ENCODE measurements around the gene OLAH.

Gene OLAH

DNA sequence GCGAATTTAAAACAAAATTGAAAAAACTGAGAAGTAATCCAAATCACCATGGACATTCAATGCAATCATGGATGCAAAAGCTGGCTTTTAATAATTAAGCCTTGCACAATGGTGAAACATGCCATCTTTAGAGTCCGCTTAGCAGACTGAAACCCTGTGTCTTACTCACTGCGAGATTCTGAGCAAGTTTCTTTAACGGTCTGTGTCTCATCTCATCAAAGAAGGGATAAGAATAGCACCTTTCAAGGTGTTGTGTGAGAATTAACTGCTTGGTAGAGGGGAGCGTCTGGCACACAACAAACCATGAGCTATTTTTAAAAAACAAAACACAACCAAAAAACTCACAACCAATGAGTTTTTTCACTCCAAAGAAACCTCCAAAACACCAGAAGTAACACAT, 23.4 kb downstream of the OLAH start:
- no CpG with 5 or more reads among the region's 5 CpGs for WGBS, 2 donors (ENCODE audit: extremely low coverage in 2 of 2, insufficient read length in 2 of 2, insufficient replicate concordance in 1 of 2)
- Histone ChIP-seq H3K14ac (ENCODE audit: low read length) (no peak overlapping the region), H3K9ac (ENCODE audit: low read depth, low read length, poor library complexity) (no peak overlapping the region), H3K4me3 (ENCODE audit: low read length in 2 of 2) (no peak overlapping the region), H3K23ac (ENCODE audit: low read depth, low read length, poor library complexity) (no peak overlapping the region), H3K27ac (replicated peaks; ENCODE audit: low read length) (no peak overlapping the region), H3K4me1 (ENCODE audit: control insufficient read depth in 2 of 2, insufficient read depth in 1 of 2, low read depth in 1 of 2, low read length in 2 of 2) (no peaks in the 10 kb centered on the region), H2BK12ac (ENCODE audit: low read length) (no peak overlapping the region), H2BK5ac (ENCODE audit: low read length) (no peak overlapping the region), H2BK15ac (ENCODE audit: low read length) (no peak overlapping the region), H3K36me3 (replicated peaks in 1 of 2; ENCODE audit: control insufficient read depth in 2 of 2, insufficient read depth in 2 of 2, low read length in 2 of 2) (no peaks in the 10 kb centered on the region), H2BK120ac (ENCODE audit: low read depth, low read length) (no peak overlapping the region), H2AK5ac (ENCODE audit: low read depth, low read length) (no peak overlapping the region), H4K8ac (ENCODE audit: low read depth, low read length) (no peak overlapping the region), H2AFZ (ENCODE audit: low read length) (no peak overlapping the region), H3K4me2 (ENCODE audit: insufficient read depth, low read length, poor library complexity, severe bottlenecking) (no peak overlapping the region), H3K4ac (ENCODE audit: low read length) (no peak overlapping the region), H4K91ac (ENCODE audit: low read depth, low read length, poor library complexity) (no peak overlapping the region), H3K18ac (ENCODE audit: low read length) (no peak overlapping the region), H3K9me3 (replicated peaks in 1 of 2; ENCODE audit: control insufficient read depth in 2 of 2, insufficient read depth in 1 of 2, low read depth in 1 of 2, low read length in 2 of 2) (peaks cover 1 to 12% of the 10 kb centered on the region in 2 donors), H3K79me1 (ENCODE audit: low read depth, low read length) (no peaks in the 10 kb centered on the region), H3K27me3 (ENCODE audit: control insufficient read depth in 3 of 3, insufficient read depth in 3 of 3, low read depth in 1 of 3, low read length in 3 of 3) (no peaks in the 10 kb centered on the region)
- no peak for DNase-seq (ENCODE audit: low spot score)

GRCh38 chr10:15068802-15069201, 25.1 kb downstream of the OLAH start:
- Histone ChIP-seq H3K27me3 (ENCODE audit: control insufficient read depth in 3 of 3, insufficient read depth in 3 of 3, low read depth in 1 of 3, low read length in 3 of 3) (no peaks in the 10 kb centered on the region), H2BK12ac (ENCODE audit: low read length) (no peak overlapping the region), H2AK5ac (ENCODE audit: low read depth, low read length) (no peak overlapping the region), H3K4me1 (ENCODE audit: control insufficient read depth in 2 of 2, insufficient read depth in 1 of 2, low read depth in 1 of 2, low read length in 2 of 2) (no peaks in the 10 kb centered on the region), H3K9me3 (replicated peaks in 1 of 2; ENCODE audit: control insufficient read depth in 2 of 2, insufficient read depth in 1 of 2, low read depth in 1 of 2, low read length in 2 of 2) (peaks cover 9 to 12% of the 10 kb centered on the region in 2 donors), H3K14ac (ENCODE audit: low read length) (no peak overlapping the region), H2BK5ac (ENCODE audit: low read length) (no peak overlapping the region), H2BK120ac (ENCODE audit: low read depth, low read length) (no peak overlapping the region), H3K18ac (ENCODE audit: low read length) (no peak overlapping the region), H3K4me2 (ENCODE audit: insufficient read depth, low read length, poor library complexity, severe bottlenecking) (no peak overlapping the region), H3K23ac (ENCODE audit: low read depth, low read length, poor library complexity) (no peak overlapping the region), H3K79me1 (ENCODE audit: low read depth, low read length) (no peaks in the 10 kb centered on the region), H3K4me3 (ENCODE audit: low read length in 2 of 2) (no peak overlapping the region), H3K27ac (replicated peaks; ENCODE audit: low read length) (no peak overlapping the region), H2BK15ac (ENCODE audit: low read length) (no peak overlapping the region), H3K9ac (ENCODE audit: low read depth, low read length, poor library complexity) (no peak overlapping the region), H3K4ac (ENCODE audit: low read length) (no peak overlapping the region), H4K8ac (ENCODE audit: low read depth, low read length) (no peak overlapping the region), H3K36me3 (replicated peaks in 1 of 2; ENCODE audit: control insufficient read depth in 2 of 2, insufficient read depth in 2 of 2, low read length in 2 of 2) (peaks cover 0 to 2% of the 10 kb centered on the region in 2 donors), H2AFZ (ENCODE audit: low read length) (no peak overlapping the region), H4K91ac (ENCODE audit: low read depth, low read length, poor library complexity) (no peak overlapping the region)
- no CpG with 5 or more reads among the region's 3 CpGs for WGBS, 2 donors (ENCODE audit: extremely low coverage in 2 of 2, insufficient read length in 2 of 2, insufficient replicate concordance in 1 of 2)
- DNase-seq (ENCODE audit: low spot score) = no peak

GRCh38 chr10:15069230-15069629, 25.5 kb downstream of the OLAH start:
- Histone ChIP-seq H3K36me3 (replicated peaks in 1 of 2; ENCODE audit: control insufficient read depth in 2 of 2, insufficient read depth in 2 of 2, low read length in 2 of 2) (peaks cover 0 to 2% of the 10 kb centered on the region in 2 donors), H4K91ac (ENCODE audit: low read depth, low read length, poor library complexity) (no peak overlapping the region), H3K27ac (replicated peaks; ENCODE audit: low read length) (no peak overlapping the region), H3K4me2 (ENCODE audit: insufficient read depth, low read length, poor library complexity, severe bottlenecking) (no peak overlapping the region), H3K79me1 (ENCODE audit: low read depth, low read length) (no peaks in the 10 kb centered on the region), H3K4ac (ENCODE audit: low read length) (no peak overlapping the region), H3K18ac (ENCODE audit: low read length) (no peak overlapping the region), H3K4me1 (ENCODE audit: control insufficient read depth in 2 of 2, insufficient read depth in 1 of 2, low read depth in 1 of 2, low read length in 2 of 2) (no peaks in the 10 kb centered on the region), H3K4me3 (ENCODE audit: low read length in 2 of 2) (no peak overlapping the region), H3K9me3 (replicated peaks in 1 of 2; ENCODE audit: control insufficient read depth in 2 of 2, insufficient read depth in 1 of 2, low read depth in 1 of 2, low read length in 2 of 2) (peaks cover 9 to 17% of the 10 kb centered on the region in 2 donors), H3K27me3 (ENCODE audit: control insufficient read depth in 3 of 3, insufficient read depth in 3 of 3, low read depth in 1 of 3, low read length in 3 of 3) (no peaks in the 10 kb centered on the region), H3K23ac (ENCODE audit: low read depth, low read length, poor library complexity) (no peak overlapping the region), H2BK5ac (ENCODE audit: low read length) (no peak overlapping the region), H2AK5ac (ENCODE audit: low read depth, low read length) (no peak overlapping the region), H4K8ac (ENCODE audit: low read depth, low read length) (no peak overlapping the region), H2BK120ac (ENCODE audit: low read depth, low read length) (no peak overlapping the region), H3K14ac (ENCODE audit: low read length) (no peak overlapping the region), H2AFZ (ENCODE audit: low read length) (no peak overlapping the region), H3K9ac (ENCODE audit: low read depth, low read length, poor library complexity) (no peak overlapping the region), H2BK12ac (ENCODE audit: low read length) (no peak overlapping the region), H2BK15ac (ENCODE audit: low read length) (no peak overlapping the region)
- DNase-seq (ENCODE audit: low spot score) = no peak
- WGBS, 2 donors (ENCODE audit: extremely low coverage in 2 of 2, insufficient read length in 2 of 2, insufficient replicate concordance in 1 of 2) = no CpG with 5 or more reads among the region's 4 CpGs

DNA sequence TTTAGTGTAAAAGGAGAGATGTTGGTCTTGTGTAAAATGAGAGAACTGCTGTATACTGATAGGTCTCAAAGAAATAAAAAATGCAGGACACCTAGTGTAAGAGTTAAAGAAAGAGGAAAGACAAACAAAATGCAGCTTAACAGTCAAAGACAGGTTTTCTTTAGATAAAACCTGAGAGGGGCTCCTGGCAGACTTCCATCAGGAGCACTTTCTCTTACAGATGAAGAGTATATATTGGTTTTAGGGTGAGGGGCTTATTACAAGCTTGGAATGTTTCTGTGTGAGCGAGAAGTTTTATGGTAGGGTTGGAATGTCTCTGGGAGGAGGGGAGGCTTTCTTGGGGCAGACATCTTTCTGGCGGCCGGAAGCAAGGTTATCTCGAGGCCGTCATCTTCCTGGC, 28.6 kb downstream of the OLAH start:
- no peaks in the 10 kb centered on the region for H3K4me1 ChIP-seq (ENCODE audit: control insufficient read depth in 2 of 2, insufficient read depth in 1 of 2, low read depth in 1 of 2, low read length in 2 of 2)
- H3K23ac ChIP-seq (ENCODE audit: low read depth, low read length, poor library complexity) = no peak overlapping the region
- H2BK120ac ChIP-seq (ENCODE audit: low read depth, low read length) = no peak overlapping the region
- peaks cover 9 to 16% of the 10 kb centered on the region in 2 donors for H3K9me3 ChIP-seq (replicated peaks in 1 of 2; ENCODE audit: control insufficient read depth in 2 of 2, insufficient read depth in 1 of 2, low read depth in 1 of 2, low read length in 2 of 2)
- no peak overlapping the region for H2AFZ ChIP-seq (ENCODE audit: low read length)
- no peak overlapping the region for H4K91ac ChIP-seq (ENCODE audit: low read depth, low read length, poor library complexity)
- H3K14ac ChIP-seq (ENCODE audit: low read length) = no peak overlapping the region
- H3K79me1 ChIP-seq (ENCODE audit: low read depth, low read length) = no peaks in the 10 kb centered on the region
- H2BK15ac ChIP-seq (ENCODE audit: low read length) = no peak overlapping the region
- no peak for DNase-seq (ENCODE audit: low spot score)
- H3K4me3 ChIP-seq (ENCODE audit: low read length in 2 of 2) = no peak overlapping the region
- no peak overlapping the region for H3K27ac ChIP-seq (replicated peaks; ENCODE audit: low read length)
- H3K27me3 ChIP-seq (ENCODE audit: control insufficient read depth in 3 of 3, insufficient read depth in 3 of 3, low read depth in 1 of 3, low read length in 3 of 3) = no peaks in the 10 kb centered on the region
- H4K8ac ChIP-seq (ENCODE audit: low read depth, low read length) = no peak overlapping the region
- no peak overlapping the region for H3K4ac ChIP-seq (ENCODE audit: low read length)
- no peak overlapping the region for H2AK5ac ChIP-seq (ENCODE audit: low read depth, low read length)
- no peak overlapping the region for H3K4me2 ChIP-seq (ENCODE audit: insufficient read depth, low read length, poor library complexity, severe bottlenecking)
- H2BK5ac ChIP-seq (ENCODE audit: low read length) = no peak overlapping the region
- H2BK12ac ChIP-seq (ENCODE audit: low read length) = no peak overlapping the region
- WGBS, 2 donors (ENCODE audit: extremely low coverage in 2 of 2, insufficient read length in 2 of 2, insufficient replicate concordance in 1 of 2) = no CpG with 5 or more reads among the region's 5 CpGs
- peaks cover 0 to 2% of the 10 kb centered on the region in 2 donors for H3K36me3 ChIP-seq (replicated peaks in 1 of 2; ENCODE audit: control insufficient read depth in 2 of 2, insufficient read depth in 2 of 2, low read length in 2 of 2)
- H3K18ac ChIP-seq (ENCODE audit: low read length) = no peak overlapping the region
- no peak overlapping the region for H3K9ac ChIP-seq (ENCODE audit: low read depth, low read length, poor library complexity)

Measured in neuronal stem cell (in vitro differentiated cells).